Measurements from ENCODE around the gene DEF6. TPM values are rescaled to one million over a fixed set of nuclear protein-coding genes. Genes with fewer than 3 reads are reported as not detected.

The DEF6 gene, protein sequence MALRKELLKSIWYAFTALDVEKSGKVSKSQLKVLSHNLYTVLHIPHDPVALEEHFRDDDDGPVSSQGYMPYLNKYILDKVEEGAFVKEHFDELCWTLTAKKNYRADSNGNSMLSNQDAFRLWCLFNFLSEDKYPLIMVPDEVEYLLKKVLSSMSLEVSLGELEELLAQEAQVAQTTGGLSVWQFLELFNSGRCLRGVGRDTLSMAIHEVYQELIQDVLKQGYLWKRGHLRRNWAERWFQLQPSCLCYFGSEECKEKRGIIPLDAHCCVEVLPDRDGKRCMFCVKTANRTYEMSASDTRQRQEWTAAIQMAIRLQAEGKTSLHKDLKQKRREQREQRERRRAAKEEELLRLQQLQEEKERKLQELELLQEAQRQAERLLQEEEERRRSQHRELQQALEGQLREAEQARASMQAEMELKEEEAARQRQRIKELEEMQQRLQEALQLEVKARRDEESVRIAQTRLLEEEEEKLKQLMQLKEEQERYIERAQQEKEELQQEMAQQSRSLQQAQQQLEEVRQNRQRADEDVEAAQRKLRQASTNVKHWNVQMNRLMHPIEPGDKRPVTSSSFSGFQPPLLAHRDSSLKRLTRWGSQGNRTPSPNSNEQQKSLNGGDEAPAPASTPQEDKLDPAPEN
- 1 to 10 TPM; 6.3 to 6.8 TPM for total RNA-seq
- polyA plus RNA-seq (2013, experiment 1 of 2) = 2.0 TPM
- polyA plus RNA-seq (2013, experiment 2 of 2) = 2.2 TPM
- long read RNA-seq, experiment 1, partial matches to known transcripts = 5 of 6 reads
- long read RNA-seq, experiment 1, other reads (novel, unspliced or antisense) = 0 of 6 reads
- long read RNA-seq, experiment 2, transcript DEF6-201 (11 exons, 2,262 nt) = major isoform, 9 of 18 reads
- long read RNA-seq, experiment 2, partial matches to known transcripts = 5 of 18 reads
- long read RNA-seq, experiment 2, other reads (novel, unspliced or antisense) = 4 of 18 reads
- long read RNA-seq, experiment 3, transcript DEF6-201 (11 exons, 2,262 nt) = major isoform, 44 of 54 reads
- long read RNA-seq, experiment 3, partial matches to known transcripts = 4 of 54 reads
- long read RNA-seq, experiment 3, other reads (novel, unspliced or antisense) = 6 of 54 reads
- long read RNA-seq, experiment 4, partial matches to known transcripts = 0 of 2 reads
- long read RNA-seq, experiment 4, other reads (novel, unspliced or antisense) = 1 of 2 reads

DNA sequence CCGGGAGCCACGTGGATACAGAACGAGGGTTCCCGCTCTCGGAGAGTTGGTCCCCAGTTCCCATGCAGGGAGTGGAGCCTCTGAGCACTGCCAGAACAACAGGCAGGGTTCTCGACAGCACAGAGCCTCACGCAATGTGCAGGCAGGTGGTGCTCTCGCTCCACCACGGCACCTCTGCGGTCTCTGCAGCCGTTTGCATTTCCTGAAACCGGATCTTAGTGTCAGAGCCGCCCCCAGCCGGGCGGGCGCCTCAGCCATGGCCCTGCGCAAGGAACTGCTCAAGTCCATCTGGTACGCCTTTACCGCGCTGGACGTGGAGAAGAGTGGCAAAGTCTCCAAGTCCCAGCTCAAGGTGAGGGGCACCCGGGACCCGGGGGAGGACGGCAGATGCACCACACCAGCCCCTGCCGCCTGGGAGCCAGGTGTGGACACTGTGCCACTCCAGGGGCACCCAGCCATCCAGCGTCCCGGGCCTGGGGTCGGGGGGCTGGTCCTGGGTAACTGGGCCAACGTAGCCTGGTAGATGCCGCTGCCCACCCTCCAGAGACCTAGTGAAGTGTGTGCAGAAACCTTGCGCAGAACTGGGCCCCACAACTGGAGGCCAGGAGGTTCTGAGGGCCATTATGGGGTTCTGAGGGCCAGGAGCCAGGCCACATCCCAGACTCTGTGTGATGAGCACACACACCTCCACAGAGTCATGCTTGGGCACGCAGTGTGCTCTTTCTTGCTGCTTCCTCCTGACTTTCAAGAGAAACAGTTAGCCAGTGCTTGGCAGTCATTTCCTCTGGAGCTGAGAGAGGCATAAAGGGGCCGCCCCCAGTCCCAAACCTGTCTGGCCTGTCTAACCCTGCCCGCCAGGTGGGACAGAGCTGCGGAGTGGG lies at the start of gene DEF6:
Gene DEF6 (plus strand): TSS at position 218 of the 881 bp plus-strand sequence. CDS start 39 bp downstream, at position 257.
- no peak within 1 kb of the TSS for H3K27ac Mint-ChIP-seq
- H3K36me3 Mint-ChIP-seq (ENCODE audit: low read depth) = peaks cover 24% of the 10 kb centered on the region
- H3K27me3 Mint-ChIP-seq (ENCODE audit: insufficient read depth) = no peaks in the 10 kb centered on the region
- peak; percentile 96 for DNase-seq
- peaks cover 10% of the 10 kb centered on the region for H3K4me1 Mint-ChIP-seq
- WGBS, 2 experiments (ENCODE audit: insufficient coverage in 1 of 2, insufficient read length in 1 of 2) = 38 to 52% methylated on average over 23 to 34 of the region's 35 CpGs
- H3K4me3 Mint-ChIP-seq = peak within 1 kb of the TSS; percentile 39
- H3K9me3 Mint-ChIP-seq = no peaks in the 10 kb centered on the region
- Histone ChIP-seq H3K9ac (ENCODE audit: extremely low read depth, low read length, poor library complexity, severe bottlenecking) (no peak within 1 kb of the TSS), H3K4me3 (ENCODE audit: low read length) (peak within 1 kb of the TSS; percentile 63), H3K27me3 (ENCODE audit: control insufficient read depth, insufficient read depth, low read length, poor library complexity, severe bottlenecking) (no peaks in the 10 kb centered on the region), H3K27ac (ENCODE audit: low read depth, low read length) (no peak within 1 kb of the TSS), H3K4me1 (ENCODE audit: control insufficient read depth, insufficient read depth, low read length) (no peaks in the 10 kb centered on the region), H3K36me3 (ENCODE audit: control insufficient read depth, insufficient read depth, low read length) (peaks cover 12% of the 10 kb centered on the region), H3K9me3 (ENCODE audit: control insufficient read depth, low read length) (no peaks in the 10 kb centered on the region)
- TF ChIP-seq, protein P1, sequence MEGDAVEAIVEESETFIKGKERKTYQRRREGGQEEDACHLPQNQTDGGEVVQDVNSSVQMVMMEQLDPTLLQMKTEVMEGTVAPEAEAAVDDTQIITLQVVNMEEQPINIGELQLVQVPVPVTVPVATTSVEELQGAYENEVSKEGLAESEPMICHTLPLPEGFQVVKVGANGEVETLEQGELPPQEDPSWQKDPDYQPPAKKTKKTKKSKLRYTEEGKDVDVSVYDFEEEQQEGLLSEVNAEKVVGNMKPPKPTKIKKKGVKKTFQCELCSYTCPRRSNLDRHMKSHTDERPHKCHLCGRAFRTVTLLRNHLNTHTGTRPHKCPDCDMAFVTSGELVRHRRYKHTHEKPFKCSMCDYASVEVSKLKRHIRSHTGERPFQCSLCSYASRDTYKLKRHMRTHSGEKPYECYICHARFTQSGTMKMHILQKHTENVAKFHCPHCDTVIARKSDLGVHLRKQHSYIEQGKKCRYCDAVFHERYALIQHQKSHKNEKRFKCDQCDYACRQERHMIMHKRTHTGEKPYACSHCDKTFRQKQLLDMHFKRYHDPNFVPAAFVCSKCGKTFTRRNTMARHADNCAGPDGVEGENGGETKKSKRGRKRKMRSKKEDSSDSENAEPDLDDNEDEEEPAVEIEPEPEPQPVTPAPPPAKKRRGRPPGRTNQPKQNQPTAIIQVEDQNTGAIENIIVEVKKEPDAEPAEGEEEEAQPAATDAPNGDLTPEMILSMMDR (conservative IDR thresholded peaks at IDR 0.05) = peak; percentile 93

DNA sequence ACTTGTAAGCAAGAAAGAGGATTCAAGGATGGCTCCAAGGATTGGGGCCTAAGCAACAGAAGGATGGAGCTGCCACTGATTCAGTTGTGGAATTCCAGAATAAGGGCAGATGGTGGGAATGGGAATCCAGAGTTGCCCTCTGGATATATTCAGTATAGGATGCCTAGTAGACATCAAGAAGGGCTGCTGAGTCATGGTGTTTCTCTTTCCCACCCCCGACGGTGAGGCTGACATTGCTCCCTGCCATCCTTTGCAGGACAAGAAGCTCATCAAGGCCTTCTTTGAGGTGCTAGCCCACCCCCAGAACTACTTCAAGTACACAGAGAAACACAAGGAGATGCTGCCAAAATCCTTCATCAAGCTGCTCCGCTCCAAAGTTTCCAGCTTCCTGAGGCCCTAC lies 49.3 kb upstream of the DEF6 start:
- Histone ChIP-seq H3K27ac (ENCODE audit: low read depth, low read length) (no peak overlapping the region), H3K36me3 (ENCODE audit: control insufficient read depth, insufficient read depth, low read length) (peaks cover 21% of the 10 kb centered on the region), H3K27me3 (ENCODE audit: control insufficient read depth, insufficient read depth, low read length, poor library complexity, severe bottlenecking) (no peaks in the 10 kb centered on the region), H3K9me3 (ENCODE audit: control insufficient read depth, low read length) (no peaks in the 10 kb centered on the region), H3K4me3 (ENCODE audit: low read length) (no peak overlapping the region), H3K4me1 (ENCODE audit: control insufficient read depth, insufficient read depth, low read length) (no peaks in the 10 kb centered on the region), H3K9ac (ENCODE audit: extremely low read depth, low read length, poor library complexity, severe bottlenecking) (no peak overlapping the region)
- no peaks in the 10 kb centered on the region for H3K27me3 Mint-ChIP-seq (ENCODE audit: insufficient read depth)
- no peak overlapping the region for H3K4me3 Mint-ChIP-seq
- H3K36me3 Mint-ChIP-seq (ENCODE audit: low read depth) = peaks cover 4% of the 10 kb centered on the region
- DNase-seq = no peak
- WGBS, 2 experiments (ENCODE audit: insufficient coverage in 1 of 2, insufficient read length in 1 of 2) = 65 to 100% methylated on average over 2 to 3 of the region's 3 CpGs
- H3K27ac Mint-ChIP-seq = no peak overlapping the region
- H3K9me3 Mint-ChIP-seq = no peaks in the 10 kb centered on the region
- TF ChIP-seq, protein P1 (conservative IDR thresholded peaks at IDR 0.05) = no peak
- H3K4me1 Mint-ChIP-seq = peaks cover 13% of the 10 kb centered on the region
